Pancreas (tissue), 10 donors: Measurements from ENCODE around the gene NPTX2. TPM values are rescaled to one million over a fixed set of nuclear protein-coding genes. Genes with fewer than 3 reads are reported as not detected.

Source experiments
- ATAC-seq, 4 donors: fragments of 200-7000 bp; cut with Tn5 transposase; one replicate each; pipeline versions ENCODE4 v1.8.0 to v1.9.1; 2020; ENCODE audit warnings: mild to moderate bottlenecking in 4 of 4, moderate library complexity in 4 of 4
- DNase-seq, 6 donors: peaks; one replicate each; pipeline ENCODE4 v3.0.0-alpha.2; 2020
- FAIRE-seq: peaks from 2 replicates; lab custom pipeline; 2012; peaks lifted over from hg19 to GRCh38; lab: Jason Lieb, UNC
- H3K27ac ChIP-seq, 4 donors: fragments of 200-600 bp; sonication (generic); 1 replicate in 3 of 4; 2 replicates in 1 of 4; pipeline versions ENCODE4 v1.5.0 to v1.8.0; 2020
- H3K27me3 ChIP-seq, 4 donors: fragments of 200-600 bp; one replicate each; pipeline ENCODE4 v1.8.0; 2021
- H3K36me3 ChIP-seq, 3 donors: fragments of 200-600 bp; sonication (generic) in 1 of 3; one replicate each; pipeline versions ENCODE4 v1.5.0 to v1.8.0; 2020 to 2021
- H3K4me1 ChIP-seq, 3 donors: fragments of 200-600 bp; one replicate each; pipeline ENCODE4 v1.8.0; 2021
- H3K4me3 ChIP-seq, 4 donors: fragments of 200-600 bp; sonication (generic) in 2 of 4; one replicate each; pipeline versions ENCODE4 v1.5.0 to v1.8.0; 2020 to 2021
- H3K9me3 ChIP-seq, 4 donors: fragments of 200-600 bp; one replicate each; pipeline ENCODE4 v1.8.0; 2021
- CTCF ChIP-seq, 4 donors: fragments of 200-600 bp; sonication (generic) in 3 of 4; IDR thresholded peaks; one replicate each; pipeline versions ENCODE4 v1.5.0 to v1.8.0; 2021; ENCODE audit warnings: antibody characterized with exemption in 4 of 4
- WGBS, 2 donors: extraction: QIAGEN DNeasy Blood & Tissue Kit; methylation state at CpG; one replicate each; pipeline ENCODE4 v1.1.7; 2013; 5-methylcytosine and 5-hydroxymethylcytosine counted together
- intact Hi-C, 3 donors: fragments of 100-400 bp; cut with DNase I; formaldehyde crosslinking; loops; one replicate each; pipeline versions ENCODE4 v1.11.1 to v1.14.2; 2022
- polyA plus RNA-seq, 2 donors: library from polyadenylated mRNA; stranded (reverse); fragments of 200-250 nt; gene quantifications; one replicate each; pipeline ENCODE4 v1.2.3, GENCODE V29; 2013
- total RNA-seq, 6 donors: library from RNA; stranded (reverse); fragmentation: NEBNext Ultra II Directional in 4 of 6; extraction: Animal tissue kit (Norgen Biotek cat#: 25700) in 4 of 6; gene quantifications; one replicate each; pipeline versions ENCODE4 v1.2.1 to v1.2.4, GENCODE V29; 2021 to 2023
- donor health status: healthy with polysubstance abuse.
- donor health status: DM: no; HTN: no; CAD: no; lungs with moderate emphysema.
- donor health status: DM: no; HTN: no; CAD: no.
- donor health status: control.
- donor health status: control.
- donor health status: Bipolar disorder and iron deficiency.
- donor health status: DM: yes; HTN: yes; CAD: no.
- donor health status: DM: no; HTN: no; CAD: no.
- donor health status: DM: no; HTN: no; CAD: no.
- donor health status: DM: yes; HTN: yes; CAD: no.

The NPTX2 gene
- total and polyA plus RNA-seq, 8 donors = 6.5 to 47.7 (median 17.2) TPM

- ATAC-seq (no peak), FAIRE-seq (no peak), DNase-seq (no peak)
- no peak for TF ChIP-seq CTCF (IDR thresholded peaks at IDR 0.05)
- H3K27me3 ChIP-seq = no peaks in the 10 kb centered on the region
- H3K4me1 ChIP-seq = no peaks in the 10 kb centered on the region
- no peak overlapping the region for H3K27ac ChIP-seq
- 58 to 64% methylated on average over 2 of the region's 2 CpGs for WGBS, 2 donors
- H3K9me3 ChIP-seq = no peaks in the 10 kb centered on the region
- no peaks in the 10 kb centered on the region for H3K36me3 ChIP-seq
- intact Hi-C loops = no loop called here
- no peak overlapping the region for H3K4me3 ChIP-seq
Observed at GRCh38 chr7:98646465-98646864, 29.4 kb downstream of the NPTX2 start.

- H3K4me3 ChIP-seq = no peak overlapping the region
- no peaks in the 10 kb centered on the region for H3K36me3 ChIP-seq
- DNase-seq (peak in 1 of 6 donors; percentile 26), ATAC-seq (no peak), FAIRE-seq (no peak)
- WGBS, 2 donors = 63 to 73% methylated on average over 4 of the region's 4 CpGs
- H3K27ac ChIP-seq = no peak overlapping the region
- H3K9me3 ChIP-seq = no peaks in the 10 kb centered on the region
- H3K27me3 ChIP-seq = no peaks in the 10 kb centered on the region
- H3K4me1 ChIP-seq = no peaks in the 10 kb centered on the region
- no peak for TF ChIP-seq CTCF (IDR thresholded peaks at IDR 0.05)
- intact Hi-C loops = no loop called here
Observed at GRCh38 chr7:98647326-98647725, 30.2 kb downstream of the NPTX2 start.

- FAIRE-seq (no peak), DNase-seq (peak in 1 of 6 donors; percentile 32), ATAC-seq (peak in 1 of 4 donors; percentile 53)
- Histone ChIP-seq H3K4me1 (no peaks in the 10 kb centered on the region), H3K36me3 (no peaks in the 10 kb centered on the region), H3K27me3 (no peaks in the 10 kb centered on the region), H3K4me3 (no peak overlapping the region), H3K9me3 (no peaks in the 10 kb centered on the region), H3K27ac (no peak overlapping the region)
- intact Hi-C loops = no loop called here
- WGBS, 2 donors = 60 to 72% methylated on average over 6 of the region's 6 CpGs
- TF ChIP-seq CTCF (IDR thresholded peaks at IDR 0.05) = no peak
Observed at GRCh38 chr7:98651760-98652159, 34.7 kb downstream of the NPTX2 start.

- intact Hi-C loops = no loop called here
- H3K27ac ChIP-seq = no peak overlapping the region
- H3K9me3 ChIP-seq = no peaks in the 10 kb centered on the region
- FAIRE-seq = no peak
- H3K36me3 ChIP-seq = no peaks in the 10 kb centered on the region
- no peak overlapping the region for H3K4me3 ChIP-seq
- 79 to 89% methylated on average over 6 of the region's 6 CpGs for WGBS, 2 donors
- no peaks in the 10 kb centered on the region for H3K27me3 ChIP-seq
- no peak for ATAC-seq
- H3K4me1 ChIP-seq = no peaks in the 10 kb centered on the region
- peak in 1 of 6 donors; percentile 8 for DNase-seq
- TF ChIP-seq CTCF (IDR thresholded peaks at IDR 0.05) = no peak
Observed at GRCh38 chr7:98653601-98654310, 36.7 kb downstream of the NPTX2 start.

GRCh38 chr7:98654524-98655272, 37.6 kb downstream of the NPTX2 start:
- no peaks in the 10 kb centered on the region for H3K27me3 ChIP-seq
- no peak overlapping the region for H3K4me3 ChIP-seq
- H3K36me3 ChIP-seq = no peaks in the 10 kb centered on the region
- 79 to 91% methylated on average over 3 of the region's 3 CpGs for WGBS, 2 donors
- H3K9me3 ChIP-seq = no peaks in the 10 kb centered on the region
- TF ChIP-seq CTCF (IDR thresholded peaks at IDR 0.05) = no peak
- peak in 1 of 6 donors; percentile 2 for DNase-seq
- H3K27ac ChIP-seq = no peak overlapping the region
- no peak for FAIRE-seq
- no peak for ATAC-seq
- H3K4me1 ChIP-seq = no peaks in the 10 kb centered on the region
- intact Hi-C loops = no loop called here
